Bronchial smooth muscle cell (primary cell): ENCODE data around the gene NUP54. TPM values are rescaled to one million over a fixed set of nuclear protein-coding genes. Genes with fewer than 3 reads are reported as not detected.

Experiments used
- total RNA-seq: library from RNA; depleted of rRNA; stranded (reverse); fragments of >200 nt; gene quantifications from 2 replicates; pipeline ENCODE4 v1.2.1, GENCODE V29; 2014

NUP54 gene
- total RNA-seq: 39.1 and 73.7 TPM in 2 replicates

GRCh38 chr4:76148142-76148865 lies at the start of gene NUP54:
NUP54 (minus strand) TSS chr4:76148397; CDS start chr4:76148374, 23 bp downstream.

GRCh38 chr4:76074468-76074867 lies 73.7 kb downstream of the NUP54 start, which contains the start of gene ART3:
ART3 (plus strand) TSS chr4:76074709; CDS start chr4:76075890, 1,181 bp downstream.

Other genes starting within 250 kb of the NUP54 start
- not detected in 2 replicates for gene PPEF2, start 245.9 kb downstream of the NUP54 start, total RNA-seq
- 9.9 and 36.4 TPM in 2 replicates for gene NAAA, start 207.4 kb downstream of the NUP54 start, total RNA-seq
- 13.2 and 16.2 TPM in 2 replicates for gene SDAD1, start 157.5 kb downstream of the NUP54 start, total RNA-seq
- not detected in 2 replicates for gene CXCL9, start 140.9 kb downstream of the NUP54 start, total RNA-seq
- gene CXCL10, start 124.9 kb downstream of the NUP54 start, total RNA-seq: under 0.01 TPM in 1 of 2 replicates, not detected in the other
- not detected in 2 replicates for gene CXCL11, start 112.3 kb downstream of the NUP54 start, total RNA-seq
- 0.09 and 0.16 TPM in 2 replicates for gene ART3, start 73.7 kb downstream of the NUP54 start, total RNA-seq
- gene SCARB2, start 65.4 kb upstream of the NUP54 start, total RNA-seq: 235 and 442 TPM in 2 replicates
- 0.32 and 1.4 TPM in 2 replicates for gene FAM47E, start 103.3 kb upstream of the NUP54 start, total RNA-seq
- 3.9 and 7.1 TPM in 2 replicates for gene STBD1, start 158.3 kb upstream of the NUP54 start, total RNA-seq